ENCODE data around the gene ABR.

DNA sequence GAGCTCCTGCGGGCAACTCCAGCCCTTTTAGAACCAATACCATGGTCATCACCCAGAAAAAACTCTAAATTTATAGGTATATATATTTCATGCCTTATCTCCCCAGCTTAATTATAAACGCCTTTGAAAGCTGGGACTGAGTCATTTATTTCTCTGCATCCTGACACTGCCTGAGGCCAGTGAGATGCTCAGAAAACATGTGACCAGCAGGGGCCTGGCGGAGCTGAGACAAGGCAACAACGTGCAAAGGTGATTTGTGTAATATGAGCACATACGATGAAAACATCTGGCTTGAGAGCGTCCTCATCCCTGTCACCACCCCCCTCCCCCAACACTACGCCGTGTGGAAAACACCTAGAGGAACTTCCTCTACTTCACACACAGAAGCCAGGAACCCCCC is 222.9 kb downstream of the ABR start:
- TF ChIP-seq, protein P1, sequence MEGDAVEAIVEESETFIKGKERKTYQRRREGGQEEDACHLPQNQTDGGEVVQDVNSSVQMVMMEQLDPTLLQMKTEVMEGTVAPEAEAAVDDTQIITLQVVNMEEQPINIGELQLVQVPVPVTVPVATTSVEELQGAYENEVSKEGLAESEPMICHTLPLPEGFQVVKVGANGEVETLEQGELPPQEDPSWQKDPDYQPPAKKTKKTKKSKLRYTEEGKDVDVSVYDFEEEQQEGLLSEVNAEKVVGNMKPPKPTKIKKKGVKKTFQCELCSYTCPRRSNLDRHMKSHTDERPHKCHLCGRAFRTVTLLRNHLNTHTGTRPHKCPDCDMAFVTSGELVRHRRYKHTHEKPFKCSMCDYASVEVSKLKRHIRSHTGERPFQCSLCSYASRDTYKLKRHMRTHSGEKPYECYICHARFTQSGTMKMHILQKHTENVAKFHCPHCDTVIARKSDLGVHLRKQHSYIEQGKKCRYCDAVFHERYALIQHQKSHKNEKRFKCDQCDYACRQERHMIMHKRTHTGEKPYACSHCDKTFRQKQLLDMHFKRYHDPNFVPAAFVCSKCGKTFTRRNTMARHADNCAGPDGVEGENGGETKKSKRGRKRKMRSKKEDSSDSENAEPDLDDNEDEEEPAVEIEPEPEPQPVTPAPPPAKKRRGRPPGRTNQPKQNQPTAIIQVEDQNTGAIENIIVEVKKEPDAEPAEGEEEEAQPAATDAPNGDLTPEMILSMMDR (IDR thresholded peaks at IDR 0.05; ENCODE audit: insufficient read depth, low read length): no peak
- TF ChIP-seq POLR2AphosphoS5 (IDR thresholded peaks at IDR 0.05; ENCODE audit: low read depth) (no peak), GABPA (IDR thresholded peaks at IDR 0.05; ENCODE audit: low read depth) (no peak), SPI1 (IDR thresholded peaks at IDR 0.05; ENCODE audit: borderline replicate concordance, low read depth) (no peak)
- TF ChIP-seq, protein P2, sequence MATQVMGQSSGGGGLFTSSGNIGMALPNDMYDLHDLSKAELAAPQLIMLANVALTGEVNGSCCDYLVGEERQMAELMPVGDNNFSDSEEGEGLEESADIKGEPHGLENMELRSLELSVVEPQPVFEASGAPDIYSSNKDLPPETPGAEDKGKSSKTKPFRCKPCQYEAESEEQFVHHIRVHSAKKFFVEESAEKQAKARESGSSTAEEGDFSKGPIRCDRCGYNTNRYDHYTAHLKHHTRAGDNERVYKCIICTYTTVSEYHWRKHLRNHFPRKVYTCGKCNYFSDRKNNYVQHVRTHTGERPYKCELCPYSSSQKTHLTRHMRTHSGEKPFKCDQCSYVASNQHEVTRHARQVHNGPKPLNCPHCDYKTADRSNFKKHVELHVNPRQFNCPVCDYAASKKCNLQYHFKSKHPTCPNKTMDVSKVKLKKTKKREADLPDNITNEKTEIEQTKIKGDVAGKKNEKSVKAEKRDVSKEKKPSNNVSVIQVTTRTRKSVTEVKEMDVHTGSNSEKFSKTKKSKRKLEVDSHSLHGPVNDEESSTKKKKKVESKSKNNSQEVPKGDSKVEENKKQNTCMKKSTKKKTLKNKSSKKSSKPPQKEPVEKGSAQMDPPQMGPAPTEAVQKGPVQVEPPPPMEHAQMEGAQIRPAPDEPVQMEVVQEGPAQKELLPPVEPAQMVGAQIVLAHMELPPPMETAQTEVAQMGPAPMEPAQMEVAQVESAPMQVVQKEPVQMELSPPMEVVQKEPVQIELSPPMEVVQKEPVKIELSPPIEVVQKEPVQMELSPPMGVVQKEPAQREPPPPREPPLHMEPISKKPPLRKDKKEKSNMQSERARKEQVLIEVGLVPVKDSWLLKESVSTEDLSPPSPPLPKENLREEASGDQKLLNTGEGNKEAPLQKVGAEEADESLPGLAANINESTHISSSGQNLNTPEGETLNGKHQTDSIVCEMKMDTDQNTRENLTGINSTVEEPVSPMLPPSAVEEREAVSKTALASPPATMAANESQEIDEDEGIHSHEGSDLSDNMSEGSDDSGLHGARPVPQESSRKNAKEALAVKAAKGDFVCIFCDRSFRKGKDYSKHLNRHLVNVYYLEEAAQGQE (IDR thresholded peaks at IDR 0.05; ENCODE audit: insufficient replicate concordance, low read depth): no peak

All from HL-60 (cell line).